ENCODE results near the gene GNG13.
A peak's percentile ranks its signal among the peaks of the same experiment; 100 is the strongest.

GNG13 gene

DNA sequence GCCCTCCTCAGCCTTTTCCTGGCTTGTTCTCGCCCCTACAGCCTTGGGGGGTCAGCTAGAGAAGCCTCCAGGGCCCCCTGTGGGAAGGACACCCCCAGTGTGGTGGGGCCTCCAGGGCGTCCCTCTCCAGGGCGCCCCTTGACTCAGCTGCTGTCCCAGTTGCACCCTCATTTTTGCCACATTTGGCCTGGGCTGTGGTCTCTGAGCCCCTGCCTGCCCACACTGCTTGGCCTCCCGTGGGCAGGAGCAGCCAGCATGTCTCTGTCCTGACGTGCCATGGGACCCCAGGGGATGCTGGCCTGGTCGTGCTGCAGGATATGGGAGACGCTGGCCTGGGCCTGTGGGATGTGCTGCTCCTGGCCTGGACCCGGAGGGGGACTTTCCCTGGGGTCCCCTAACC is 7.1 kb downstream of the GNG13 start:
- no peak for DNase-seq

DNA sequence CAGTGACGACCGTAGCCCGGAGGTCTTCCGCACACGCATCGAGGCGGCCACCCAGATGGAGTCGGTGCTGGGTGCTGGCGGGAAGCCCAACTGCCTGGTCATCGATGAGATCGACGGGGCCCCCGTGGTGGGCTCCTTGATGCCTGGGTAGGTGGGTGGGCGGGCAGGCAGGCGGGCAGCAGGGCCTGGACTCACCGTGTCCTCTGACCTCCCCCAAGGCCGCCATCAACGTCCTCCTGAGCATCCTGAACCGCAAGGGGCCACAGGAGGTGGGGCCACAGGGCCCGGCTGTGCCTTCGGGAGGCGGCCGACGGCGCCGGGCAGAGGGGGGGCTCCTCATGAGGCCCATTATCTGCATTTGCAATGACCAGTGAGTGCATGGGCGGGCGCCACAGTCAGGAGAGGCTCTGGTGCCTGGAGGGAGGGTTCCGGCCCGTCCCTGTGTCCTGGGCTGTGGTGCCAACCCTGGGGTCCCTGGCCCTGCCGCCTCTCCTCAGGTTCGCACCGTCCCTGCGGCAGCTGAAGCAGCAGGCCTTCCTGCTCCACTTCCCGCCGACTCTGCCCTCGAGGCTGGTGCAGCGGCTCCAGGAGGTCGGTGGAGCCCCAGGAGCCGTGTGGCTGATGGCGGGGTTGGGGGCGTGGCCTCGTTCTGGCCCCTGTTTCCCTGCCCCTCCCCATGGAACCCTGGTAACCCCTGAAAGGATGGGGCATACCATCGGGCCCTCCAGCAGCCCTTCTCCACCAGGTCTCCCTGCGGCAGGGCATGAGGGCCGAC is 8.1 kb downstream of the GNG13 start:
- DNase-seq, result no peak

DNA sequence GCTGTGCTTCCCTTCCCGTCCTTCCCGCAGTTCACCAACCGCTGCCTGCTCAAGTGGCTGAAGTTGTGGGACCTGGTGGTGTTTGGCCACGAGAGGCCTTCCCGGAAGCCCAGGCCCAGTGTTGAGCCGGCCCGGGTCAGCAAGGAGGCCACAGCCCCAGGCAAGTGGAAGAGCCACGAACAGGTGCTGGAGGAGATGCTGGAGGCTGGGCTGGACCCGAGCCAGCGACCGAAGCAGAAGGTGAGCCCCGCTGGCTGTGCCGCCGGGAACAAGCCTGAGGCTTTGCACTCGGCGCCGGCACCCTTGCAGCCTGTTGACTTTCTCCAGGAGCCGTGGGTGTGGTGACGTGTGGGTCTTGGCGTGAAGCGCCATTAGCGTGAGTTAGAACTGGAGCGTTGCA is 9.4 kb downstream of the GNG13 start:
- no peak for DNase-seq

DNA sequence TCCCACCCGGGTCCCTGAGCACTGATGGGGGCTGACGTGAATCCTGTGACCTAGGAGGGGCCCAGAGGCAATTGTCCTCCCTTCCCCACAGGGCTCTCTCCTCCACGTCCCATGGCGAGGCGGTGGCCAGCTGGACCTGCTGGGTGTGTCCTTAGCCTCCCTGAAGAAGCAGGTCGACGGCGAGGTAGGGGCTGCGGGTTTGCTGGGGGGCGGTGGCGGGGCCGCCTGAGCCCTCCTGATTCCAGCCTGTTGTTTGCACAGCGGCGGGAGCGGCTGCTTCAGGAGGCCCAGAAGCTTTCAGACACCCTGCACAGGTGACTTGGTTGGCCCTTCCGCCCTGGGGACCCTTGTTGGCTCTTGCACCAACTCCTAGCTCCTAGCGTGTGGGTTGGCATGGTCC is 10.4 kb downstream of the GNG13 start:
- no peak for DNase-seq

DNA sequence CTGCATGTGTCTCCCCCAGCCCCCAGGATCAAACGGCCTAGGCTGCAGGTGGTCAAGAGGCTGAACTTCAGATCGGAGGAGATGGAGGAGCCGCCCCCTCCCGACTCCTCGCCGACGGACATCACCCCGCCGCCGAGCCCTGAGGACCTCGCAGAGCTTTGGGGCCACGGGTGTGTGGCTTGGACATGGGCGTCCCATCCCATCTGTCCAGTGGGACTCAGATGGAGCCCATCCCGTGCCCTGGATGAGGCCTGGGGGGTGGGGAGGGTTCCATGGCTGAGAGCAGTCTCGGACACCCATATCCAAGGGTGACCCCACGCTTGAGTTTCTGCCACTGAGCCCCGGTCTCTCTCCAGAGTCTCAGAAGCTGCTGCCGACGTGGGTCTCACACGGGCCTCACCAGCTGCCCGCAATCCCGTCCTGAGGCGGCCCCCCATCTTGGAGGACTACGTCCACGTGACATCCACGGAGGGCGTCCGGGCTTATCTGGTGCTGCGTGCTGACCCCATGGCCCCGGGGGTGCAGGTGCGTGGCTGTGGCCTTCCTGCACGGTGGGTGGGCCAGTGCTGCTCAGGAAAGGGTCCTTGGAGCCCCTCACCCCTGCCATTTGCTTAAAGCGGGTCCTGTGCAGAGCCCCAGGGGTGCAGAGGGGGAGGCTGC is 11.2 kb downstream of the GNG13 start:
- no peak for DNase-seq

DNA sequence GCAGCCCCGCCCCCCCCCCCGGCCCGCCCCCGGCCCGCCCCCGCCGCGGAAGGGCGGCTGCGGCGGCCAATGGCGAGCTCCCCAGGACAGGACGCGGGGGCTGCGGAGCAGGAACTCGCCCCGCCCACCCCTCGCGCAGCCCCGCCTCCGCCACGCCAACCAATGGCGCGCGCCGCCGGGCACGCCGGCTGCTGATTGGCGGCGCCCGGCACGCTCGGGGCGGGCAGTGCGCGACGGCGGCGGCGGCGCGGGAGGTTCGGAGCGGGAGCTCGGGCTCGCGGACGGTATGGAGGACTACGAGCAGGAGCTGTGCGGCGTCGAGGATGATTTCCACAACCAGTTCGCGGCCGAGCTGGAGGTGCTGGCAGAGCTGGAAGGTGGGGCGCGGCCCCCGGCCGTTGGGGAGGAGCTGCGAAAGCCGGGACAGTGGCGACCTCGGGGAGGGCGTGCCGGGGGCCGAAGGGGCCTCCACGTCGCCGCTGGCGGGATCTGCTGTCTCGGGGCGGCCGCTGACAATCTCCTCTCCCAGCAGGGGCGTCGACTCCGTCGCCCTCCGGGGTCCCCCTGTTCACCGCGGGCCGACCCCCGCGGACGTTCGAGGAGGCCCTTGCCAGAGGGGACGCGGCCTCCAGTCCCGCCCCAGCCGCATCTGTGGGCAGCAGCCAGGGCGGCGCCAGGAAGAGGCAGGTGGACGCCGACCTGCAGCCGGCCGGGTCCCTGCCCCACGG is 12.0 kb downstream of the GNG13 start, which contains the start of gene CHTF18:
CHTF18 (plus strand) TSS at position 222 of the 728 bp plus-strand sequence; CDS start at position 287, 65 bp downstream.
- peak; percentile 87 for DNase-seq

DNA sequence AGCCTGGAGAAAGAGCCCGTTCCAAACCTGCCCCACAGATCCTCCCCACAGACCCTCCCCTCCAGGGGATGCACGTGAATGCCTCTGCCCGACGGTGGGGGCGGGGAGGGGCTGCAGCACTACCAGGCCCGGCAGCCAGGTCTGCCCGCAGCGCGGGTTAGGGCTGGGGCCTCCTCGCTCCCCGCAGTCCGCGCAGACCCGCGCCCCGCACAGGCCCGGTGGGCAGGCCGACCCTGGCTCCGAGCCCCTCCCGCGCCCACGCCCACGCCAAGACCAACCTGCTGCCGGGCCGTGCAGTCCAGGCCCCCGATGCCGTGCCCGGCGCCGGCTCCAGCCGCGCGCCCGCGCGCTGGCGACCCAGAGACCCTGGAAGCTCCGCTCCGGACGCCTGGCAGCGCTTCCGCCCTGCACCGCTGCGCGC is 12.5 kb downstream of the GNG13 start, which contains the start of gene RPUSD1:
RPUSD1 (minus strand) TSS at position 404 of the 421 bp plus-strand sequence. CDS start 644 bp downstream, outside the sequence.
- no peak for DNase-seq

DNA sequence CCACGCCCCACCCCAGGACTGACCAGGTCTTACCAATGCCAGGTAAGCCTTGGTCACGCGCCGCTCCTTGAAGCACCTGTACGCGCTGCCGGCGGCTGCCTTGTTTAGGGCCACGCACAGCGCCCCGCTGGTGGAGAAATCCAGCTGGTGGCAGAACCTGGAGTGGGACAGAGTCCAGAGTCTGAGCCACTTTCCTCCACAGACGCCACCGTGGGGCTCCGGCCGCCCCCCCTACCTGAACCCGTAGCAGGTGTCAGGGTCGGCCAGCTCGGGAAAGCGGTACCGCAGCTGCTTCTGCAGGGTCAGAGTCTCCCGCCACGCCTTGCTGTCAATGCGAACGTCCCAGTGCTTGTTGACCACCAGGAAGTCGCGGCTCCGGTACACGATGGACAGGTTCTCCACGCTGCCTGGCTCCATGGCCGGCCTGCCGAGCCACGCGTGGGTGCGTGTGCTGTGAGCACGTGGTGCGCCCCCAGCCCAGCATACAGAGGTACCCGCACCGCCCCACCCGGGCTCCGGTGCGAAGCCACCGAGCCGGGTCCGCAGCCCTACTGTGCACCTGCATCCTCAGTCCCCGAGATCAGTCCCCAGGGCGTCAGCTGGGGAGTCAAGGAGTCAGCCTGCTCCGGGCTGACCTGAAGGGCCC is 13.1 kb downstream of the GNG13 start:
- no peak for DNase-seq

DNA sequence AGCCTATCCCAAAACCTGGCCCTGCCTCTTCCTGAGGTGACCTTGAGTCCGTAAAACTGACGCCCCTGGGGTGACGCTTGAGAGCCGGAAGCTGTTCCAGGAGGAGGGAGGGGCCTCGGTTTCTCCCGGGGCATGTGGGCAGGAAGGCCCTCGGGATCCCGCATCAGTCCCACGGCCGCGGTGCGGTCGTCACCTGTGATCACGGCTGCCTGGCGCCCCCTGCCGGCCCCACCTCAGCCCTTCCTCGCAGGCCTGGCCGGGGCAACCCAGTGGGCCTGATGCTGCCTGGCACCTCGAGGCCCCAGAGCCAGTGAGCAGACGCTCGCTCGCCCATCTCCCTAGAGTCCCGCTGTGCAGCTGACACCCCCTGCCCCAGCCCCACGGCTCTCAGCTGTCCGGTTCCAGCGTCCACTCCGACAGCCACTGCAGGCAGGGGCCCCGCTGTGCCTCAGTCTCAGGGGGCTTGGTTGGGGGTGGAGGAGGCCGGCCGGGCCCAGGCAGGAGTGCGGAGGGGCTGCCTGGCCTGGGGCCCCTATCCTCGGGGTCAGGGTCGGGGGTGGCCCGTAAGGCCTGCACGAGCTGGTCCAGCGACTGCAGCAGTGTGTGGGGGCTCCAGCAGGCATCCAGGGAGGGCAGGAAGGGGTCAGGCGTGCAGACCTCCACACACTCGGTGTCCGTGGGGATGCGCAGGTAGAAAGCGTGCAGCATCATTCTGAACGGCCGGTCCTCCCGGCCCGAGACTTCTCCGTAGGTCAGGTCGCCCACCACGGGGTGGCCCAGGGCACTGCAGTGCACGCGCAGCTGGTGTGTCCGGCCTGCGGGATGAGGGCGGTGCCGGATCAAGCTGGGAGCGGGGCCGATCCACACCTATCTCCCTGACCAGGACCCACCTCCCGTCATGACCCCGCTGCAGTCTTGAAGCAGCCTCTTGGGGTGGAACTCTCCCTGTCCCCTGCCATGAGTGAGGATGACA is 14.7 kb downstream of the GNG13 start:
- peak; percentile 10 for DNase-seq

DNA sequence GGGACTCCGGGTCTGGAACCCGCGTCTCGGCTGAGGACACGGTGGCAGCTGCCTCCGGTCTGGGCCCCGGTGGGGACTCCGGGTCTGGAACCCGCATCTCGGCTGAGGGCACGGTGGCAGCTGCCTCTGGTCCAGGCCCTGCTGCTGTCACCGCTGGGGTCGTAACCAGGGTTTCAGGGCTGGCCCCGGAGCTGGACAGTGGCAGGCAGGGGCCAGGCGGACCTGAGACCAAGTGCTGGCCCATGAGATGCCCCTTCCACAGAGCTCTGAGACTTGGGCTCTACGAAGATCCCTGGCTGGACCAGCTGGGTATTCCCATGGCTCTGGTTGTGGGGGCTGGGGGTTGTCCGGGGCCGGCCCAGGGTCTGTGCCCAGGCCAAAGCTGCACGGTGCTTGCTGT is 16.1 kb downstream of the GNG13 start:
- no peak for DNase-seq

DNA sequence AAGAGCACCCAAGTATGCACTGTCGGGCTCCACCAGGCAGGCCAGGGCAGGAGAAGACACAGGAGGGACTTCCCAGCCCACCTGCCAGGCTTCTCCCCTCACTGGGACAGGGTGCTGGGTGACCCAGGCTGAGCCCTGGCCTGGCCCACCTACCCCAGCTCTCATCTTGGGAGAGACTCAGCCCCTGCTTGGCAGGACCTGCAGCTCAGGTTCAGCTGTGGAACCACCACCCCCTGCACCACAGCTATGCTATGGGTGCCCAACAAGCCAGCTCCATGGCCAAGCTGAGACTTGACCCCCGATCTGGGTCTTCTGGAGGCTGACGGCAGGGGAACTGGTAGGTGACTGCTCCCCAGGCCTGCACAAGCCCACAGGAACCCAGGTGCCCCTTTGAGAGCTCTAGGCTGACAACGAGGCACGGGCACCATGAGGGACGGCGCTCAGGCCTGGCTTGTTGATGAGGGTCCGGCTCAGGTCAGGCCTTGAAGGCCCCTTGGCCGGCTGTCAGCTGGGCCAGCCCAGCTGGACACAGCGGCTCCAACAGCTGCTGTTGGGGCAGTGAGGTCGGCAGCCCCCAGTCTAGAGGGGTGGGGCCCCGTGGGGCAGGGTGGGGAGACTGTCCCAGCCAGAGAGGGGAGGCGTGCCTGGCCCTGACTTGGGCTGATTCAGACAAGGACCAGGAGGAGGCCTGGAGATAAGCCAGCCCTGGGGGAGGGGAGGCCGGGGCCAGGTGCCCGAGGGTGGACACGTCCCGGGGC is 17.0 kb downstream of the GNG13 start:
- DNase-seq, result no peak

DNA sequence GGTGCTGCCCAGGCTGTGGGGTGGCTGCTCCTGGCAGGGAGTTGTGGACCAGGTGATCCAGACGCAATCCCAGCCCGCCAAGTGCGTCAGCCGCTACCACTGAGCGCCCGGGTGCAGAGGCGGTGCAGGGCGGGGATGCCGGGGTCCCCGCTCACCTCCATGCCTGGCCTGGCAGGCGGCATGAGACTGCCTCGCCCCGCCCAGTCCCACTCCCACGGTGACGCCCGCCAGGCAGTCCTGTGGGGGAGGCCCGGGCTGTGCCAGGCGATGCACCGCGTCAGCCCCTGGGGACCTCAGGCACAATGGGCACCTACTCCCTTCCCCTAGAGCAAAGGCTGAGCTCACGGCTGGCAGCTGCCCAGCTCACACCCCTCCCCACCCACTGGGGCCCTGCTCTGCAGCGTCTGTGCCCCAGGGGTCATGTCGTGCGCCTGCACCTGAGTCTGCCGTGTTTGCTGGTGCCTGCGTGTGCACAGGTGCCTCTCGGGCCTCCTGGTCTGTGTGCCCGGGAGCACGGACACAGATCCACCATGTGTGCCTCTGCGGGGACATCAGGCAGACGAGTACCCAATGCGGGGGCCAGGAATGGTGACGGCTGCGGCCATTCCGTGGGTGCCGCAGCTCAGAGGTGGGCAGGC is 17.6 kb downstream of the GNG13 start:
- DNase-seq, result peak; percentile 52

DNA sequence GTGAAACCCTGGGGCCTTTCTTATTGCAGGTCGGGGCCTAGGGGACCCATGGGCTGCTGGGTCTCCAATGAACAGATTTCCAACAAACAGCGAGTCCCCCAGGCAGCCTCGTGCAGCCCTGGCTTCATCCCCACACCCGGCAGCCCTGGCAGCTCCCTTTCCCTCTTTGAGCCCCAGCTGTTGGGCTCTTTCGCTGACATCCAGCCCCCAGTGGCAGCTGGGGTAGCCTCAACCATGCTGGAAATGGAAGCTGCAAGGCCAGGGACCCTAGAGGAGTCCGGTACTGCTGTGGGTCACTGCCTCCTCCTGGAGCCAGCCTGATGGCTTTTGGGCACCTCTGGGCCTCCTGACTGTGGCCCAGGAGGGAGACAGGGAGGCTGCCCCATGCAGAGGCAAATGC is 18.3 kb downstream of the GNG13 start:
- no peak for DNase-seq

DNA sequence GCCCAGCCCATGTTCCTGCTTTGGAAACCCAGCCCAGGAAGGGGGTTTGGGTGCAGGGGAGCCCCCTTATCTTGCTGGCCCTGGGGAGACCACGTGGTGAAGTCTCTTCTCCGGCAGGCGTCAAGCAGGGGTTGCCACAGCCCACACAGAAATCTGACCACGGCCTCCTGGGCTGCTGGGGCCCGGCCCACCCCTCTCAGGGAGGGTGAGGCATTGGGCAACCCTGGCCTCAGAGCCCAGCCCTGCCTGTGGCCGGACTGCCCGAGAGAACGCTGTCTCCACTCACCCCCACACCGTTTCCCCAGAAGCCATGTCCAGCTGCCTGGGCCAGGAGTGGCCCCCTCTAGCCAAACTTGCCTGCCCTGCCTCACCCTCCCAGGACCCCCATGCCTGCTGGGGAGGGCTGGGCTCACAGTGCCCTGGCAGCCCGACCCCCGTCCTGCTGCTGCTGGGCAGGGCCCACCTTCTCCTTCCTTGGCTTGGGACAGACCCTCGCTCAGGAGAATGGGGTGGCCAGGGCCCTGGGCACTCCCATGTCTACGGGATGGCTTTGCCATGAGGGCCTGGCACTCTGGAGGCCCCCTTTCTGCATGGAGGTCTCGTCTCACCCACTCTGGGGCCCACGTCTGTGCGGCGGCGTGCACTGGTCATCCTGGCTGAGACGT is 19.1 kb downstream of the GNG13 start:
- DNase-seq, result no peak

DNA sequence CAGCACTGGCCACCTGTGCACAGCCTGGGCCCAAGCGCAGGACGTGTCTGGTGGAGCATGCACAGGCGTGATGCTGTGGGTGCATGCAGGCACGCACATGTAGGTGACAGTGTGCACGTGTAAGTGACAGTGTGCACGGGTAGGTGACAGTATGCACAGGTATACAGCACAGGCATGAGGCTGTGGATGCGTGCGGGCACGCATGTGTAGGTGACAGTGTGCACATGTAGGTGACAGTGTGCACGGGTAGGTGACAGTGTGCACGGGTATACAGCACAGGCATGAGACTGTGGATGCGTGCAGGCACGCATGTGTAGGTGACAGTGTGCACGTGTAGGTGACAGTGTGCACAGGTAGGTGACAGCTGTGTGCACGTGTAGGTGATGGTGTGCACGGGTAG is 20.2 kb downstream of the GNG13 start:
- no peak for DNase-seq

DNA sequence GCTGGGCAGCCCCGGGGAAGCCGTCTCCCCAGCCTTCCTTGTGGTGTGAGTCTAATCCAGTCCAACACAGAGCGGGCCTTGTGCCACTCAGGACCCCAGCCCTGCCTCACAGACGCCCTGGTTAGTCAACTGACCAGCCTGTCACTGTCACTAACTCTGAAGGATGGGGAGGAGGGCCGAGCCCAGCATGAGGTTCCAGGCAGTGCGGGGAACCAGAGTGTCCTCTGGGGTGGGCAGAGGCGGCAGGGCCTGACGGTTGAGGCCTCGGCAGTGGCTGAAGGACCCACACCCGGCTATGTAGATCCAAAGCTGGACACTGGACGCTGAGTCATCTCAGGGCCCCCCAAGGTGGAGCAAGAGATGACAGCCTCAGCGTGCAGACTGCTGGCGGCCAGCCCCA is 21.0 kb downstream of the GNG13 start:
- no peak for DNase-seq

DNA sequence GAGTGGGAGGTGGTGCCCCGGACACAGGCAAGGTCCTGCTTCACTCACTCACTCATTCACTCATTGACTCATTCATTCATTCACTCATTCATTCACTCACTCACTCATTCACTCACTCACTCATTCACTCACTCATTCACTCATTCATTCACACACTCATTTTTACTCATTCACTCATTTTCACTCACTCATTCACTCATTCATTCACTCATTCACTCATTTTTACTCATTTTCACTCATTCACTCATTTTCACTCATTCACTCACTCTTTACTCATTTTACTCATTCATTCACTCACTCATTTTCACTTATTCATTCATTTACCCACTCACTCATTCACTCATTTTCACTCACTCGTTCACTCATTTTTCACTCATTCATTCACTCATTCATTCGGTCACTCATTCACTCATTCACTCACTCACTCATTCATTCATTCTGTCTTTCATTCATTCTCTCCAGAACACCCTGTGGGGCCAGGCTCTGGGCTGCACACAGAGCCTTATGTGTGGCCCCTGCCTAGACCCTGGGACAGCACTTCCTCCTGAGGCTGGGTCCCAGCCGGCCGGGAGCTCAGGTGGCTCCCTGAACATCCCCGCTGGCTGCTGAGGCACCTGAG is 21.5 kb downstream of the GNG13 start:
- DNase-seq, result no peak

DNA sequence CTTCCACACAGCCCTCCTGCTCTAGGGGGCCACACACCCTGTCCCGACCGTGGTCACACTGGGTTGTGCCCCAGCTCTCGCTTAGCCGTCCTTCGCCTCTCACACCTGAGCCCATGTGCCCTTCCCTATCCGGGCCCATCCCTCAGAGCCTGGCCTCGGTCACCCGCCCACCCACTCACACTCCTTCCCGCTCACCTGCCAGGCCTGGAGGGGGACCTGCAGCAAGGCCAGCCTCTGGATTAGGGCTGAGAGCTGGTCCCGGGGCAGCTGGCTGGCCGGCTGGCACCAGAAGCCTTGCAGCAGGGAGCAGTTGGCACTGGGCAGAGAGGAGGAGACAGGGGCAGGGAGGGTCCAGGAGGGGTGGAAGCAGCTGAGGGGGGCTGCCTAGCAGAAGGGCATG is 22.1 kb downstream of the GNG13 start:
- DNase-seq, result no peak

DNA sequence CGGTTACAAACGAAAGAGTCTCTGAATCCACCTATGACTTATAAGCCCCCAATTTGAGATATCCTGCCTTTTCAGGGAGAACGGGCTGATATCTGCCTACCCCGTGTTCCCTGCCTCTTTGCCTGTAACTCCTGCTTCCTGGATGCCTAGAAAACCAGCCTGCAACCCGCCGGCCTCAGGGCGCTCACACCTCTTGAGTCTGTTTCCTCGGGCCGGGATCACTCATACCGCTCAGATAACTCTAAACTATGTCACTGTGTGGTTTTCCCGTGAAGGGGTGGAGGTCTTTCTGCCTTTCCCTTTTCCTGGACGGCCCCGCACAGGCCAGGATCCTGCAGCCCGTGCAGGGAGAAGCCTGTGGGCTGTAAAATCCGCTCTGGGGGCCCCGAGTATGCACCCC is 22.7 kb downstream of the GNG13 start:
- no peak for DNase-seq

DNA sequence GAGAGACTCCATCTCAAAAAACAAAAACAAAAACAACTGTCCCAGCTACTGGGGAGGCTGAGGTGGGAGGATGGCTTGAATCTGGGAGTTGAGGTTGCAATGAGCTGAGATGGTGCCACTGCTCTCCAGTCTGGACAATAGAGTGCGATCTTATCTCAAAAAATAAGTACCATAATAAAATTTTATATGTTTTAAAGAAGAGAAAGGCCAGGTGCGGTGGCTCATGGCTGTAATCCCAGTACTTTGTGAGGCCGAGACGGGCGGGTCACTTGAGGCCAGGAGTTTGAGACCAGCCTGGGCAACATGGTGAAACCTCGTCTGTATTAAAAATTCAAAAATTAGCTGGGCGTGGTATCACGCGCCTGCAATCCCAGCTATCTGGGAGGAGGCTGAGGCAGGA is 23.7 kb downstream of the GNG13 start:
- DNase-seq, result no peak
